GM10248 (cell line): ENCODE data around the gene TMUB1.
"Not testable (repeated sequence)": the region's sequence is repeated elsewhere in the genome, so short reads cannot be mapped to it uniquely, and the experiment has no call there.

Source experiments
- CTCF ChIA-PET: fragments of 300-600 bp; sonication (Branson Sonifier 250); formaldehyde crosslinking; extraction: SDS; loops from one replicate; lab custom pipeline; 2021; ENCODE audit warnings: antibody characterized with exemption; lab: Yijun Ruan, JAX
- POLR2A ChIA-PET: fragments of 350-650 bp; sonication (Branson Sonifier 250); formaldehyde crosslinking; extraction: SDS; loops from one replicate; lab custom pipeline; 2020; ENCODE audit warnings: antibody characterized with exemption; lab: Yijun Ruan, JAX
- DNase-seq: peaks from one replicate; pipeline ENCODE4 v3.0.0; 2012; ENCODE audit errors: extremely low spot score
- TF ChIP-seq, protein P1 (sequence below): IDR thresholded peaks from 2 replicates; pipeline ENCODE4 v1.5.1; 2012; ENCODE audit warnings: mild to moderate bottlenecking, low read depth; ENCODE audit errors: extremely low read depth, missing control alignments, control extremely low read depth

Gene TMUB1

GRCh38 chr7:151043959-151044358, 39.3 kb downstream of the TMUB1 start:
- DNase-seq = no peak
- POLR2A ChIA-PET = no interaction called here
- TF ChIP-seq, protein P1, sequence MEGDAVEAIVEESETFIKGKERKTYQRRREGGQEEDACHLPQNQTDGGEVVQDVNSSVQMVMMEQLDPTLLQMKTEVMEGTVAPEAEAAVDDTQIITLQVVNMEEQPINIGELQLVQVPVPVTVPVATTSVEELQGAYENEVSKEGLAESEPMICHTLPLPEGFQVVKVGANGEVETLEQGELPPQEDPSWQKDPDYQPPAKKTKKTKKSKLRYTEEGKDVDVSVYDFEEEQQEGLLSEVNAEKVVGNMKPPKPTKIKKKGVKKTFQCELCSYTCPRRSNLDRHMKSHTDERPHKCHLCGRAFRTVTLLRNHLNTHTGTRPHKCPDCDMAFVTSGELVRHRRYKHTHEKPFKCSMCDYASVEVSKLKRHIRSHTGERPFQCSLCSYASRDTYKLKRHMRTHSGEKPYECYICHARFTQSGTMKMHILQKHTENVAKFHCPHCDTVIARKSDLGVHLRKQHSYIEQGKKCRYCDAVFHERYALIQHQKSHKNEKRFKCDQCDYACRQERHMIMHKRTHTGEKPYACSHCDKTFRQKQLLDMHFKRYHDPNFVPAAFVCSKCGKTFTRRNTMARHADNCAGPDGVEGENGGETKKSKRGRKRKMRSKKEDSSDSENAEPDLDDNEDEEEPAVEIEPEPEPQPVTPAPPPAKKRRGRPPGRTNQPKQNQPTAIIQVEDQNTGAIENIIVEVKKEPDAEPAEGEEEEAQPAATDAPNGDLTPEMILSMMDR = no peak
- CTCF ChIA-PET = no interaction called here

DNA sequence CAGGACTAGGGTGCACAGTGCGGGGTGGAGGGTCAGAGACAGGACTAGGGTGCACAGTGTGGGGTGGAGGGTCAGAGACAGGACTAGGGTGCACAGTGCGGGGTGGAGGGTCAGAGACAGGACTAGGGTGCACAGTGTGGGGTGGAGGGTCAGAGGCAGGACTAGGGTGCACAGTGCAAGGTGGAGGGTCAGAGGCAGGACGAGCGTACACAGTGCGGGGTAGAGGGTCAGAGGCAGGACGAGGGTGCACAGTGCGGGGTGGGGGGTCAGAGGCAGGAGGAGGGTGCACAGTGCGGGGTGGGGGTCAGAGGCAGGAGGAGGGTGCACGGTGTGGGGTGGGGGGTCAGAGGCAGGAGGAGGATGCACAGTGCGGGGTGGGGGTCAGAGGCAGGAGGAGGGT, 39.8 kb downstream of the TMUB1 start:
- DNase-seq, POLR2A ChIA-PET, CTCF ChIA-PET: not testable (repeated sequence)

- no peak for DNase-seq
- TF ChIP-seq, protein P1 = no peak
- POLR2A ChIA-PET = no interaction called here
- CTCF ChIA-PET = interaction anchor here (2.4 kb wide), 1 partner anchor 32 kb away, joined by 9 read pairs; no protein-coding TSS in a partner anchor
Observed at GRCh38 chr7:151040616-151041375, 42.5 kb downstream of the TMUB1 start.

GRCh38 chr7:151039850-151040548, 43.3 kb downstream of the TMUB1 start:
- CTCF ChIA-PET = interaction anchor here (1.6 to 2.4 kb wide), 2 partner anchors 21 to 32 kb away, joined by 5 to 9 read pairs; no protein-coding TSS in a partner anchor
- DNase-seq = no peak
- TF ChIP-seq, protein P1 = no peak
- POLR2A ChIA-PET = no interaction called here

GRCh38 chr7:151038951-151039849, 44.1 kb downstream of the TMUB1 start:
- TF ChIP-seq, protein P1 = no peak
- ChIA-PET POLR2A (no interaction called here), CTCF (interaction anchor here (1.6 to 3.0 kb wide), 3 partner anchors 11 to 31 kb away, joined by 5 to 10 read pairs (median 9); partner anchors contain the start of gene ABCB8)
- peak; percentile 54 for DNase-seq

DNA sequence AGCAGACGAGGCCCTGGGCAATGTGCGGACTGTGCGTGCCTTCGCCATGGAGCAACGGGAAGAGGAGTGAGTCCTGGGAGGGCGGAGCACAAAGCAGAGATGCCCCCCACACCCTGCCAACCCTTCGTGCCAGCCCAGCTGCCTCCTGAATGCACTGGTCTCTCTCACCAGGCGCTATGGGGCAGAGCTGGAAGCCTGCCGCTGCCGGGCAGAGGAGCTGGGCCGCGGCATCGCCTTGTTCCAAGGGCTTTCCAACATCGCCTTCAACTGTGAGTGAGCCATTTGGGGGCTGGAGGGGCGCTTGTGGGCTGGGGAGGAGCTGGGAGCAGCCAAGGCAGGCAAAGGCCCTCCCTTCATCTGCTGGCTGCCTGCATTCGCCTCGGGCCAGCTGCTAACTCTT, 47.4 kb downstream of the TMUB1 start:
- no peak for DNase-seq
- POLR2A ChIA-PET = no interaction called here

More for the DNA sequence above, 47.4 kb downstream of the TMUB1 start:
- CTCF ChIA-PET = interaction anchor here (0.8 to 3.0 kb wide), 2 partner anchors 8 to 17 kb away, joined by 3 to 10 read pairs; partner anchors contain the start of gene ABCB8
- TF ChIP-seq, protein P1 = no peak
